ENCODE results near the gene ACYP1.

Gene ACYP1

DNA sequence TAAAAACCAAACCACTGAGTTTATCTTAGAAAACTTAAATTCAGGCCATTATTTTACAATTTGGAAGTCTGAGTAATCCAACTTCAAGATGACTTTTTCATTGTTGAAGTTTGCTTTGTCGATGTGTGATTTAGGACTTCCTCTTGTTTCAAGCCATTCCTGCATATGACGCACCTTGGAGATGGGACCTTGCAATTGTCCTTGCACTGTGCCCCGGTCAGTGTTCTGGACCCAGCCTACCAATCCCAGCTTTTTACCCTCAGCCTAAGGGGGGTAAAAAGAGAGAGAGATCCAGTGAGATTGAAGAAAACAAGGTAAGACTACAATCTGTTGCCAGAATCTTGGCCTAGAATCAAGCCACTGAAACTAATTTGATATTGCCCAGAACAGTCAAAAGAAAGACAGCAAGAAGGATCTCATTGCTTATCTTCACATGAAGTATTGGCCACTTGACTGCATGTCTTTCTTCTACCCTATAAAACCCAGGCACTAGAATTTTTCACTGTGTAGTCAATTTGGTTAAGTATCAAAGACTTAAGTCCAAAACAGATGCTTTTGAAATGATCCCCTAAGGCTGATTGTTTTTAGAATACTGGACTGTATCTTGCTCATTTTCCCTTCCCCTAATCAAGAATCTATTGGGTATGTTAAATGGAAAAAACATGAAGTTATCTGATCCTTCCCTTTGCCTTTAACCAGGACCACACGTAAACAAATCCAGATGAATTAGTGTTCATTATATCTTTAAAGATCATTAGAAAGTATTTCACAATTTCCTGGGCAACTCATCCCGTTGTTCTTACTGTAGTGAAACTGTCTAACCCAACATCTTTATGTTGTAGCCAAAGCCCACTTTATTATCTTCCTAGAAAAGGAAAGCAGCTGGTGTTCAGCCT lies 10.2 kb downstream of the ACYP1 start:
- TF ChIP-seq GATA2 (IDR thresholded peaks at IDR 0.05; ENCODE audit: low read depth, low read length) (no peak; the same call in 1 of the 2 replicates), GATA3 (IDR thresholded peaks at IDR 0.05; ENCODE audit: low read depth, low read length) (no peak; the same call in 1 of the 2 replicates)

DNA sequence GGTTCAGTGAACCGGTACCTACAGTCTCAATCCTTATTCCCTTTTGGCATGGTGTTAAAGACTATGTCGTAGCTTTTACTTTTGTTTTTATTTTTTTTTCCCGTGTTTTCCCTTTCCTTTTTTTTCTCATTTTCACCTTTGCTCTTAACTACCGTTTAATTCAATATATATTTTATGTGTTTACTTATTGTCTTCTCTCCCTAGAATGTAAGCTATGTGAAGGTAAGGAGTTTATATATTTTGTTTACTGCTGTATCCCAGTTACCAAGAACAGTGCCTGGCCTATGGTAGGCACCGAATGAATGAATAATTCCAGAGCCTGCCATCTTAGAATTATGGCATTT lies 12.3 kb downstream of the ACYP1 start:
- TF ChIP-seq GATA3 (IDR thresholded peaks at IDR 0.05; ENCODE audit: low read depth, low read length) (no peak), GATA2 (IDR thresholded peaks at IDR 0.05; ENCODE audit: low read depth, low read length) (no peak)

- TF ChIP-seq GATA3 (IDR thresholded peaks at IDR 0.05; ENCODE audit: low read depth, low read length) (no peak), GATA2 (IDR thresholded peaks at IDR 0.05; ENCODE audit: low read depth, low read length) (peak; percentile 11; the same call in 1 of the 2 replicates)
These were observed 12.8 kb downstream of the ACYP1 start, which contains the start of gene MLH3 for GRCh38 chr14:75050852-75051555. Gene MLH3, minus strand, starts transcription at chr14:75051467. Its CDS starts 1,812 bp downstream, at chr14:75049655.

DNA sequence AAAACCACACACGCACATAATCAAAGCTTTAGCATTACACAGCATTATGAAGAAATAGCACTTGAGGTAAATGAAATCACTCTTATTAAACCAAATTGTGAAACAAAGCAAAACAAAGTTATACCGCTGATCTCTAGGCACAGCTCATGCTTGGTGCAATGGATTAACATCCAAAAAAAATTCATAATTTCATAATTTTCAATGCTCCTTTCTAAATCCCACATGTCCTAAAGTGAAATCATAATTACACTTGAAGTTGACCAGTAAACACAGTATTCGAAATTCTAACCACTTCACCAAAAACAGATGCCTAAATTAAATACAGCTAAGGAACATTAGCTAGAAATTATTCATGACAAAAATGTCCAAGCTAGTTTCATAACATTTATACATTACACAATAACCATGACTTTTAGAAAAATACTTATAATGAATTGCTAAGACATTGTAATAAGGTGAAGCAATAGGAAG lies 14.1 kb downstream of the ACYP1 start:
- TF ChIP-seq GATA2 (IDR thresholded peaks at IDR 0.05; ENCODE audit: low read depth, low read length), result no peak
- TF ChIP-seq GATA3 (IDR thresholded peaks at IDR 0.05; ENCODE audit: low read depth, low read length), result no peak

DNA sequence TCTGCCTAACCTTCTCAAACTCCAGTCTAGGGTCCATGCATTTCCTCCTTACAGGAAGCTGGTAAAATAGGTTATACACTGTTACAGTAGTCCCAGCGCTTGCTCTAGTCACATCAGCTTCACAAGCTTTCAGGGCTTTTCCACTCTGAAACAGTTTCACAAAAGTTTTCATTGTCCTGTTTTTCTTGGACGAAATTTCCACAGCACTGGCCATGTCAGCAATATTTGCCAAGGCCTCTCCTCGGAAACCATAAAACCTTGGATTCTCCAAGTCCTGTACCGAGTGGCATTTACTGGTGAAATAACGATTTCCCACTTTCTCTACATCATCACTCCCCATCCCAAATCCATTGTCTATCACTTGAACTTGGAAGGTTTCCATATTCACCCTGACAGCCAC lies 14.7 kb downstream of the ACYP1 start:
- no peak for TF ChIP-seq GATA2 (IDR thresholded peaks at IDR 0.05; ENCODE audit: low read depth, low read length)
- TF ChIP-seq GATA3 (IDR thresholded peaks at IDR 0.05; ENCODE audit: low read depth, low read length), result no peak

DNA sequence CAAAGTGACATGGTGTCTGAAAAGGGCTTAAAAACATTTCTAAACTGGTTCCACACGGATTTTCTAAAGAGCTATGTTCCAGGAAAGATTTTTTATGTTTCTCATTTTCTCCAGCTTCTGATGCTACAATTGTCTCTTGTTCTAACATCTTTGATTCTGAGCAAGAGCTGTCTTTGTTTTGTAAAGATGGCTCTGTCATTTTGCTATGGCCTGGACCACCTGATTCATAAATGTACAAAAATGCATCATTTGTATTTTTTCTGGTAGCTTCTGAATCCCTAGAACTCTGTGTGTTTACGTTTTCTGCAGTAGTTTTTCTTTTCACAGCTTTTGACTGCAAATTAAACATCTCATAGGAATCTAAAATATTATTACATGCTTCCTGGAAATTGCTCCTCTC lies 15.7 kb downstream of the ACYP1 start:
- TF ChIP-seq GATA3 (IDR thresholded peaks at IDR 0.05; ENCODE audit: low read depth, low read length), result no peak
- no peak for TF ChIP-seq GATA2 (IDR thresholded peaks at IDR 0.05; ENCODE audit: low read depth, low read length)

- TF ChIP-seq GATA2 (IDR thresholded peaks at IDR 0.05; ENCODE audit: low read depth, low read length) (no peak), GATA3 (IDR thresholded peaks at IDR 0.05; ENCODE audit: low read depth, low read length) (no peak)
These were observed 16.3 kb downstream of the ACYP1 start for GRCh38 chr14:75047506-75047905.

GRCh38 chr14:75046899-75047298 lies 16.9 kb downstream of the ACYP1 start:
- TF ChIP-seq GATA3 (IDR thresholded peaks at IDR 0.05; ENCODE audit: low read depth, low read length), result no peak
- no peak for TF ChIP-seq GATA2 (IDR thresholded peaks at IDR 0.05; ENCODE audit: low read depth, low read length)

DNA sequence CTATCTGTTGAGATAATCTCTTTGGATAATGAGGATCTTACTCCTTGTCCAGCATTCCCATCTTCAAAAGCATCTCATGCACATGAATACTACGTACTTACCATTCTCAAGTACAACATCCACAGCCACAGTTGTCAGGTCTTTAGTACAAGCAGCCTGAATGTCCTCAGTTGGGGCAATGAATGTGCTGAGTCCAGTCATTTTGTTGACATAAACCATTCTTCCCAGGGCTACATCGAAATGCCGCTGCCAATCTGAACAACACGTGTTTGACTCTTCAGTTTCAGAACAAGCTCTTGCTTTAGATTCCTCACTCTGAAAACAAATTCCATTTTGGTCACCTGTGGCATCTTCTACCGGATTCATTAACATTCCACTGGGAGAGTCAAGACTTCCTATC lies 17.5 kb downstream of the ACYP1 start:
- no peak for TF ChIP-seq GATA2 (IDR thresholded peaks at IDR 0.05; ENCODE audit: low read depth, low read length)

DNA sequence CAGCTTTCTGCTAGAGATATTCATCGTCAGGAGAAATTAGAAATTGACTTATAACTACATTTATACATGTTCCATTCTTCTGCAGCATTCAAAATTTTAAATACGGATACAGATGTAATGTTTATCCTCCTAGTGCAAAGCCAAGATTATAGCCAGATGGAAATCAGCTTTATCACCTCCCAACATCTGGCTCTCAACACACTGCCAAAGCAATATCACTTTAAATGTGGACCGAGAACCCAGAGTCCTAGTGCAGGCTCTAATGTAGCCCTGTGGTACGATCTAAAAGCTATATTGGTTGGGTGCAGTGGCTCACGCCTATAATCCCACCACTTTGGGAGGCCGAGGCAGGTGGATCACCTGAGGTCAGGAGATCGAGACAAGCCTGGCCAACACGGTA lies 19.1 kb downstream of the ACYP1 start:
- TF ChIP-seq GATA2 (IDR thresholded peaks at IDR 0.05; ENCODE audit: low read depth, low read length) (peak; percentile 63), GATA3 (IDR thresholded peaks at IDR 0.05; ENCODE audit: low read depth, low read length) (no peak)

GRCh38 chr14:75044322-75044721 lies 19.5 kb downstream of the ACYP1 start:
- TF ChIP-seq GATA2 (IDR thresholded peaks at IDR 0.05; ENCODE audit: low read depth, low read length), result no peak

- TF ChIP-seq GATA2 (IDR thresholded peaks at IDR 0.05; ENCODE audit: low read depth, low read length), result 0 out of 2 replicates have a peak, but pooled peaks have one; percentile 19
- no peak for TF ChIP-seq GATA3 (IDR thresholded peaks at IDR 0.05; ENCODE audit: low read depth, low read length)
These were observed 21.8 kb downstream of the ACYP1 start for GRCh38 chr14:75042035-75042434.

GRCh38 chr14:75041613-75042012 lies 22.2 kb downstream of the ACYP1 start:
- TF ChIP-seq GATA2 (IDR thresholded peaks at IDR 0.05; ENCODE audit: low read depth, low read length), result no peak
- no peak for TF ChIP-seq GATA3 (IDR thresholded peaks at IDR 0.05; ENCODE audit: low read depth, low read length)

- TF ChIP-seq GATA2 (IDR thresholded peaks at IDR 0.05; ENCODE audit: low read depth, low read length), result no peak
- no peak for TF ChIP-seq GATA3 (IDR thresholded peaks at IDR 0.05; ENCODE audit: low read depth, low read length)
These were observed 22.9 kb downstream of the ACYP1 start for GRCh38 chr14:75040959-75041358.

DNA sequence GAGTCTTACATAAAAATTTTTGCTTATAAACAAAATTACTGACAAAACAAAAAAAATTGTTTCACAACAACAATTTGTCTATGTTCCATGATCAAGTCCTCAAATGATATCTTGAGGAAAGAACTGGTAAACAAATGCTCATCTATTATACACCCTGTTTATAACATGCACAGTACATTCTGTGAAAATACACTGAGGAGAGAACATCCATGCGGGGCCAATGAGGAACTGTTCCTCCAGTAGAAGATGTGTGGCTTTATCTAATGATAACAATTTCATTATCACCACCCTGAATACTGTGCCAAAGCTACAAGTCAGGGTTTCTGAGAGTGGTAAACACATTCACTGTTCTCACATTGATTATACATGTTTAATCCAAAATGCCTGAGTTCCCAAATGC lies 23.3 kb downstream of the ACYP1 start:
- no peak for TF ChIP-seq GATA3 (IDR thresholded peaks at IDR 0.05; ENCODE audit: low read depth, low read length)
- TF ChIP-seq GATA2 (IDR thresholded peaks at IDR 0.05; ENCODE audit: low read depth, low read length), result no peak

Data from SH-SY5Y (cell line).